Testis (tissue), 3 donors: Measurements from ENCODE around the gene TTYH2. TPM values are rescaled to one million over a fixed set of nuclear protein-coding genes. Genes with fewer than 3 reads are reported as not detected.

ENCODE experiments used
- DNase-seq: peaks from one replicate; pipeline ENCODE4 v3.0.0-alpha.2; 2019
- H3K27ac ChIP-seq, 2 donors: fragments of 200-600 bp; sonication (generic); one replicate each; pipeline ENCODE4 v1.5.1; 2019
- H3K27me3 ChIP-seq: fragments of 200-600 bp; sonication (generic); one replicate; pipeline ENCODE4 v1.5.1; 2019
- H3K36me3 ChIP-seq: fragments of 200-600 bp; sonication (generic); one replicate; pipeline ENCODE4 v1.5.1; 2017; ENCODE audit warnings: low read depth; ENCODE audit errors: missing control alignments
- H3K4me1 ChIP-seq: fragments of 200-600 bp; sonication (generic); one replicate; pipeline ENCODE4 v1.5.1; 2019
- H3K4me3 ChIP-seq, 2 donors: fragments of 200-600 bp; sonication (generic); one replicate each; pipeline ENCODE4 v1.5.1; 2017 to 2019
- H3K9me3 ChIP-seq: fragments of 200-600 bp; sonication (generic); one replicate; pipeline ENCODE4 v1.5.1; 2017
- CTCF ChIP-seq, 3 experiments: fragments of 450-650 bp in 2 of 3; fragments of 200-600 bp in 1 of 3; sonication (generic) in 1 of 3; IDR thresholded peaks; one replicate each; pipeline ENCODE4 v1.5.1; 2016 to 2019; ENCODE audit warnings: antibody characterized with exemption in 3 of 3, mild to moderate bottlenecking in 2 of 3, moderate library complexity in 1 of 3
- POLR2A ChIP-seq: fragments of 450-650 bp; IDR thresholded peaks from one replicate; pipeline ENCODE4 v1.6.1; 2017; ENCODE audit warnings: antibody characterized with exemption, mild to moderate bottlenecking, moderate library complexity
- WGBS, 2 donors: methylation state at CpG; one replicate each; pipeline ENCODE4 v1.1.5; 2018; 5-methylcytosine and 5-hydroxymethylcytosine counted together
- intact Hi-C: fragments of 100-400 bp; cut with DNase I; formaldehyde crosslinking; loops from one replicate; pipeline ENCODE4 v1.15.1; 2023; ENCODE audit warnings: low total_unique reads
- polyA plus RNA-seq: library from polyadenylated mRNA; stranded (reverse); fragments of 350-450 nt; fragmentation: Illumina TruSeq; extraction: RNeasy Lipid Tissue Mini Kit (QIAGEN cat#74804); gene quantifications from one replicate; pipeline ENCODE4 v1.2.3, GENCODE V29; 2014; ENCODE audit warnings: low read depth, low replicate concordance; ENCODE audit not compliant: insufficient read depth
- total RNA-seq, 2 donors: library from RNA; depleted of rRNA; stranded (reverse); fragments of >200 nt; gene quantifications; one replicate each; pipeline ENCODE4 v1.2.3, GENCODE V29; 2016

Gene TTYH2
- total and polyA plus RNA-seq, 3 donors from 2014 or later, result 52.7 to 73.5 (median 69.7) TPM

GRCh38 chr17:74170924-74171323 is 42.4 kb upstream of the TTYH2 start:
- Histone ChIP-seq H3K4me3 (no peak overlapping the region), H3K36me3 (no peaks in the 10 kb centered on the region), H3K9me3 (no peaks in the 10 kb centered on the region), H3K27me3 (no peaks in the 10 kb centered on the region), H3K4me1 (no peaks in the 10 kb centered on the region), H3K27ac (no peak overlapping the region)
- WGBS, 2 donors, result 86 to 88% methylated on average over 1 of the region's 1 CpG
- TF ChIP-seq POLR2A (no peak), CTCF (IDR thresholded peaks at IDR 0.05) (no peak)
- no peak for DNase-seq
- intact Hi-C loops, result loop anchor here (5.0 kb wide), 1 partner anchor 739 kb away; no protein-coding TSS in a partner anchor

DNA sequence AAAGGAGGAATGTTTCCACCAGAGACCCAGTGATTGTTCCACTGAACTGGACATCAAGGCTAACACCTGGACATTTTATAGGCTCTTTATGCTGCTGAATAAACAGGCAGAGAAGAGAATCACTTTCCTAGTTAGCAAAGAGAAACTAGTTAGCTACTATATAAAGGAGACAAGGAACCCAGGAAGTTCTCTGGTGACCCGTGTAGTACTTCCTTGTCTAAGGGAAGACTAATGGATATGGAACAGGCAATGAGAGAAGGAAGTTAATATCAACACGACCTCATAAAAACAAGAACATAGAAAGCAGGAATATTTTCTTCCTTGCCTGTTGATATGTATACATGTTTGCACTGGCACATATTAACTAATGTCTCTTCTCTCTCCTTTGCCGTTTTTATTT is 40.7 kb upstream of the TTYH2 start:
- H3K4me1 ChIP-seq, result no peaks in the 10 kb centered on the region
- 75 to 81% methylated on average over 3 of the region's 3 CpGs for WGBS, 2 donors
- intact Hi-C loops, result loop anchor here (5.0 kb wide), 1 partner anchor 740 kb away; no protein-coding TSS in a partner anchor
- H3K36me3 ChIP-seq, result no peaks in the 10 kb centered on the region
- no peaks in the 10 kb centered on the region for H3K9me3 ChIP-seq
- no peak for TF ChIP-seq CTCF (IDR thresholded peaks at IDR 0.05)
- no peak for TF ChIP-seq POLR2A
- DNase-seq, result no peak
- no peak overlapping the region for H3K4me3 ChIP-seq
- no peaks in the 10 kb centered on the region for H3K27me3 ChIP-seq
- H3K27ac ChIP-seq, result no peak overlapping the region

GRCh38 chr17:74176546-74177001 is 36.8 kb upstream of the TTYH2 start:
- no peaks in the 10 kb centered on the region for H3K36me3 ChIP-seq
- H3K27ac ChIP-seq, result no peak overlapping the region
- TF ChIP-seq POLR2A, result no peak
- TF ChIP-seq CTCF (IDR thresholded peaks at IDR 0.05), result peak; percentile 42 to 81 (median 79)
- 50 to 53% methylated on average over 10 of the region's 10 CpGs for WGBS, 2 donors
- peak; percentile 76 for DNase-seq
- H3K4me1 ChIP-seq, result no peaks in the 10 kb centered on the region
- intact Hi-C loops, result no loop called here
- H3K4me3 ChIP-seq, result no peak overlapping the region
- H3K9me3 ChIP-seq, result no peaks in the 10 kb centered on the region
- H3K27me3 ChIP-seq, result no peaks in the 10 kb centered on the region

DNA sequence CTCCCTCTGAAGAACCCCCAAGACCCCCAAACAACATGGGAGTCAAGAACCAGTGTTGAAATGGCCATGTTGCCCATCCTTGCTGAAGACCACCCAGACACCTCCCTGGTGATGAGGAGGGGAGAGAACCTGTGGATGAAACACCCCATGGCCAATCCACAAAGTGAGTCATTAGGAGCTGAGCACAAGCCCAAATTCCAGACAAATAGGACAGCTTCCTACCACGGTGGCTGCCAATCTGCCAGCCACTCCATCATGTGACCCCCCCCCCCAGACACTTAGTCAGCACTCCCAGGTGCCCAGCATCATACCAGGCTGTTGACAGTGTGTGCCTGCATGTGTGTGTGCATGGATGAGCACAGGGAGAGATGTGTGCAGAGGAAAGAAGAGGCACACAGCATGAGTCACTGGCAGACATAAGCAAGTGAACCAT is 36.3 kb upstream of the TTYH2 start:
- WGBS, 2 donors, result 11 to 43% methylated on average over 1 of the region's 1 CpG
- H3K9me3 ChIP-seq, result no peaks in the 10 kb centered on the region
- no peaks in the 10 kb centered on the region for H3K27me3 ChIP-seq
- no peak for DNase-seq
- no peaks in the 10 kb centered on the region for H3K36me3 ChIP-seq
- intact Hi-C loops, result no loop called here
- H3K27ac ChIP-seq, result no peak overlapping the region
- H3K4me3 ChIP-seq, result no peak overlapping the region
- TF ChIP-seq CTCF (IDR thresholded peaks at IDR 0.05) (no peak), POLR2A (no peak)
- H3K4me1 ChIP-seq, result no peaks in the 10 kb centered on the region

DNA sequence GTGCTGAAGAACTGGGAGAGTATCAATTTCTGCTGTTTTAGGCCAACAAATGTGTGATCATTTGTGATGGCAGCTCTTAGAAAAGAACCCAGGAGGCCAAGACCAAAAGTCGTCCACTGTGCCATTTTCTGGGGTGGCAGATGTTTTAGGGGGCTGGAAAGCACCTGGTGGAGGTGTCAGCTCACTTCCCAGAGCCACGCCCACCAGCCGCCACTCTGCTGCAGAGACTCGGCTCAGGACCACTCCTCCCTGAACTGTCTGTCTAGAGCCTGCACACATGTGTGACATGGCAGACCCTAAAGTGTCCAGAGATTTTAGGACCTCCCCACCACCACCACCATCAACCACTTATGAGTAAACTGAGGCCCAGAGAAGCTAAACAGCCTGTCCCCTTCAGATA is 33.8 kb upstream of the TTYH2 start:
- no peak for TF ChIP-seq CTCF (IDR thresholded peaks at IDR 0.05)
- TF ChIP-seq POLR2A, result no peak
- no peaks in the 10 kb centered on the region for H3K4me1 ChIP-seq
- no peak overlapping the region for H3K4me3 ChIP-seq
- H3K9me3 ChIP-seq, result no peaks in the 10 kb centered on the region
- H3K27ac ChIP-seq, result no peak overlapping the region
- 77 to 83% methylated on average over 4 of the region's 4 CpGs for WGBS, 2 donors
- intact Hi-C loops, result no loop called here
- no peaks in the 10 kb centered on the region for H3K27me3 ChIP-seq
- H3K36me3 ChIP-seq, result no peaks in the 10 kb centered on the region
- no peak for DNase-seq
